Upper lobe of right lung (tissue), 1 donor: ENCODE measurements around the gene ENOX1. TPM values are rescaled to one million over a fixed set of nuclear protein-coding genes. Genes with fewer than 3 reads are reported as not detected.

ENCODE experiments used
- ATAC-seq: fragments of 200-7000 bp; cut with Tn5 transposase; one replicate; pipeline ENCODE4 v1.9.1; 2020; ENCODE audit warnings: mild to moderate bottlenecking, moderate library complexity
- DNase-seq: peaks from one replicate; pipeline ENCODE4 v3.0.0-alpha.2; 2020
- H3K27ac ChIP-seq: fragments of 200-600 bp; one replicate; pipeline ENCODE4 v1.8.0; 2022
- H3K27me3 ChIP-seq: fragments of 200-600 bp; one replicate; pipeline ENCODE4 v1.8.0; 2022; ENCODE audit warnings: mild to moderate bottlenecking
- H3K36me3 ChIP-seq: fragments of 200-600 bp; one replicate; pipeline ENCODE4 v1.8.0; 2022
- H3K4me1 ChIP-seq: fragments of 200-600 bp; one replicate; pipeline ENCODE4 v1.8.0; 2022
- H3K4me3 ChIP-seq: fragments of 200-600 bp; one replicate; pipeline ENCODE4 v1.8.0; 2022; ENCODE audit warnings: mild to moderate bottlenecking
- H3K9me3 ChIP-seq: fragments of 200-600 bp; one replicate; pipeline ENCODE4 v1.8.0; 2022
- intact Hi-C: fragments of 100-400 bp; cut with DNase I; formaldehyde crosslinking; loops from one replicate; pipeline ENCODE4 v1.11.0; 2022
- total RNA-seq: library from RNA; stranded (reverse); fragmentation: NEBNext Ultra II Directional; extraction: Animal tissue kit (Norgen Biotek cat#: 25700); gene quantifications from one replicate; pipeline ENCODE4 v1.2.1, GENCODE V29; 2021
- TF ChIP-seq, protein P1 (sequence below): fragments of 200-600 bp; IDR thresholded peaks from one replicate; pipeline ENCODE4 v1.8.0; 2022; ENCODE audit warnings: antibody characterized with exemption
- donor health status: DM: no; HTN: yes; CAD: no; lungs with severe emphysema.

The ENOX1 gene
- total RNA-seq, 1 donor from 2014 or later, result 0.69 TPM

DNA sequence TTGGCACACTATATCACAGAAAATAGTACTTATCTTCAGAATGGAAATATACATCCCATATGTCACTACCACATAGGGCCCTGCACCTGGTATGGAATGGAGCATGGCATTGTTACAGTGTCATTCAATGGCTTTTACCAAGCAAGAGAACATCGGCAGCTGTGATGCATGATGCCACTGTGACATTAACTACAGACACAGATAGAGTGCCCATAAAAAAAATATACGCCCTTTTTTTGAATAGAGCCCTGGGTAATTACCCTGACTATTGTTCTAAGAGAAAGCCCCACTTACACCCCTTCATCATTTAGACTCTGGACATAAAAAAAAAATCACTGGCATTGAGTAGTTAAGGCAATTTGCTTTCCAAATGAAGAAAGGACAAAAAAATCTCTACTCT lies 443.1 kb downstream of the ENOX1 start:
- no peak for DNase-seq
- no peaks in the 10 kb centered on the region for H3K9me3 ChIP-seq
- intact Hi-C loops, result no loop called here
- H3K27ac ChIP-seq, result no peak overlapping the region
- H3K4me1 ChIP-seq, result no peaks in the 10 kb centered on the region
- ATAC-seq, result no peak
- no peaks in the 10 kb centered on the region for H3K36me3 ChIP-seq
- H3K27me3 ChIP-seq, result no peaks in the 10 kb centered on the region
- TF ChIP-seq, protein P1, sequence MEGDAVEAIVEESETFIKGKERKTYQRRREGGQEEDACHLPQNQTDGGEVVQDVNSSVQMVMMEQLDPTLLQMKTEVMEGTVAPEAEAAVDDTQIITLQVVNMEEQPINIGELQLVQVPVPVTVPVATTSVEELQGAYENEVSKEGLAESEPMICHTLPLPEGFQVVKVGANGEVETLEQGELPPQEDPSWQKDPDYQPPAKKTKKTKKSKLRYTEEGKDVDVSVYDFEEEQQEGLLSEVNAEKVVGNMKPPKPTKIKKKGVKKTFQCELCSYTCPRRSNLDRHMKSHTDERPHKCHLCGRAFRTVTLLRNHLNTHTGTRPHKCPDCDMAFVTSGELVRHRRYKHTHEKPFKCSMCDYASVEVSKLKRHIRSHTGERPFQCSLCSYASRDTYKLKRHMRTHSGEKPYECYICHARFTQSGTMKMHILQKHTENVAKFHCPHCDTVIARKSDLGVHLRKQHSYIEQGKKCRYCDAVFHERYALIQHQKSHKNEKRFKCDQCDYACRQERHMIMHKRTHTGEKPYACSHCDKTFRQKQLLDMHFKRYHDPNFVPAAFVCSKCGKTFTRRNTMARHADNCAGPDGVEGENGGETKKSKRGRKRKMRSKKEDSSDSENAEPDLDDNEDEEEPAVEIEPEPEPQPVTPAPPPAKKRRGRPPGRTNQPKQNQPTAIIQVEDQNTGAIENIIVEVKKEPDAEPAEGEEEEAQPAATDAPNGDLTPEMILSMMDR, result no peak
- no peak overlapping the region for H3K4me3 ChIP-seq

DNA sequence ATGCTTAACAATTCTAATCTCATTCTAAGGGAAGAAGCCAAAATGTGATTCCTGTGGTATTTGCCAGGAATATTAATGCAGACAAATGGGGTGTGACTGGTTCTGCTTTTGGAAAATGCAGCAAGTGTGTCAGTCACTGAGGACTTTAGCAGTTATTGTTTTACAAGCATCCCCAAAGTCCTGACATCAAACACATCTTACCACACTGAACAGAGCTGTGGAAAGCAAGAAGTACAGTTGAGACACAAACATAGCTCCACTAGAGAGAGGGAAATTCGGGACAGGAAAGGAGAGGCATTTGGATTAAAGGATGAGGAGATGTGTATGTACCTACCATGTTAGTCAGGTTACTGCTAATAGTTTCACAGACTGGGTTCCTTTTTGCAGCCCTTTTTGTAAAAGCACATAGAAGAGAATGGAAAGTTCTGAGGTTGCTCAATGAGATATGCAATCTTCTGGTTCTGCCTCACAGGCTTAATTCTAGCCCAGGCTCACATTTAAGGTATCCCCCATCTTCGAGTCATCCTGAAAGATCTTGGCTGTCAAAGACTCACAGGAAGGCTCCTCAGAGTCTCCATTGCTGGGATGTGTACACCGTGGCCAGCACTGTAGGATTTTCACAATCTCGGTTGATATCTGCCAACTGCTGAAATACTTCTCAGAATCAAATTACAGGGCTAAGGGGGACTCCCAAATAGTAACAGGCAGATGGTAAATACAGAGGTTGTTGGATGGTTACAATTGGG lies 446.8 kb downstream of the ENOX1 start:
- Histone ChIP-seq H3K36me3 (no peaks in the 10 kb centered on the region), H3K4me1 (no peaks in the 10 kb centered on the region), H3K27me3 (no peaks in the 10 kb centered on the region), H3K4me3 (no peak overlapping the region), H3K9me3 (no peaks in the 10 kb centered on the region), H3K27ac (no peak overlapping the region)
- DNase-seq (no peak), ATAC-seq (no peak)
- intact Hi-C loops, result no loop called here
- TF ChIP-seq, protein P1, result no peak

DNA sequence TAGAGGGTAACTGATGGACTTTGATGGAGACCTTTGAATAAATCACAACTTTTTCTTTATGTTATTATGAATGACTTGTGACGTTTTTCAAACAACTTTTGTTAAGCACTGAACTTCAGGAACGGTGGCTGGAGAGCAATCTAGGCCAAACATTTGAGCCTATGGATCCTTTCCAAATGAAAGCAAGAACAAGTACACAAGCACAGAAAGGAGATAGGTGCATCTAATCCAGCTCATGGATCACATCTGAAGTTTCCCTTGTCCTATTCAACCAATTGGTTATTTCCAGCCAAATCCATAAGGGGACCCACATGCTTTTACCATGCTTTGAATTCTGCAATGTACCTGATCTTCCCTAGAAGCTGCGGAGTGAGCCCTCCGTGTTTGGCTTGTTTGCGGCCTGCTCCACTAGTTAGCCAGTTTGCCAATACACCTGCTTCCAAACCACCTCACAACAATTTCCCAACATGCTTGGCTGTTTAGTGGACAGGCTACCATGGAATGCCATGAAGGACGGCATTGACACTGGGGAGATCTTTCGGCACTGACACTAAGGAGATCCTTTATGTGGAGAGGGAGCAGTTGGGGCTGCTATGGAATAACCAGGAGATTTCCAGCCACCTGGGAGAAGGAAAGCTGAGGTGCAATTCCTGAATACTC lies 447.5 kb downstream of the ENOX1 start:
- DNase-seq (no peak), ATAC-seq (no peak)
- H3K4me1 ChIP-seq, result no peaks in the 10 kb centered on the region
- no peaks in the 10 kb centered on the region for H3K36me3 ChIP-seq
- H3K9me3 ChIP-seq, result no peaks in the 10 kb centered on the region
- H3K27me3 ChIP-seq, result no peaks in the 10 kb centered on the region
- no peak overlapping the region for H3K4me3 ChIP-seq
- TF ChIP-seq, protein P1, result no peak
- intact Hi-C loops, result no loop called here
- no peak overlapping the region for H3K27ac ChIP-seq

GRCh38 chr13:43335764-43336163 lies 451.0 kb downstream of the ENOX1 start:
- H3K27me3 ChIP-seq, result no peaks in the 10 kb centered on the region
- H3K9me3 ChIP-seq, result no peaks in the 10 kb centered on the region
- no peak for ATAC-seq
- H3K36me3 ChIP-seq, result no peaks in the 10 kb centered on the region
- DNase-seq, result no peak
- H3K4me3 ChIP-seq, result no peak overlapping the region
- H3K4me1 ChIP-seq, result no peaks in the 10 kb centered on the region
- intact Hi-C loops, result no loop called here
- TF ChIP-seq, protein P1, result no peak
- no peak overlapping the region for H3K27ac ChIP-seq

- H3K27ac ChIP-seq, result no peak overlapping the region
- no peaks in the 10 kb centered on the region for H3K27me3 ChIP-seq
- DNase-seq (no peak), ATAC-seq (no peak)
- H3K4me1 ChIP-seq, result no peaks in the 10 kb centered on the region
- no peak overlapping the region for H3K4me3 ChIP-seq
- intact Hi-C loops, result no loop called here
- TF ChIP-seq, protein P1, result no peak
- no peaks in the 10 kb centered on the region for H3K9me3 ChIP-seq
- no peaks in the 10 kb centered on the region for H3K36me3 ChIP-seq
Observed at GRCh38 chr13:43333176-43333575, 453.6 kb downstream of the ENOX1 start.
